SK-N-SH (cell line): ENCODE data around the gene GALE. TPM values are rescaled to one million over a fixed set of nuclear protein-coding genes. Genes with fewer than 3 reads are reported as not detected.
A peak's percentile ranks its signal among the peaks of the same experiment; 100 is the strongest.

ENCODE experiments used
- CTCF ChIA-PET: fragments of 300-600, 350-600 bp; formaldehyde crosslinking; extraction: SDS; loops from one replicate; lab custom pipeline; 2021; lab: Yijun Ruan, JAX
- POLR2A ChIA-PET: fragments of 350-600 bp; sonication (Branson Sonifier 250); formaldehyde crosslinking; extraction: SDS; loops from one replicate; lab custom pipeline; 2020; ENCODE audit warnings: antibody characterized with exemption, inconsistent platforms; lab: Yijun Ruan, JAX
- DNase-seq: peaks from one replicate; pipeline ENCODE4 v3.0.0; 2012
- H2AFZ ChIP-seq: fragments of 200-600 bp; sonication (generic); 2 replicates; pipeline ENCODE4 v1.8.1; 2016; ENCODE audit warnings: antibody characterized with exemption, mild to moderate bottlenecking, low read depth
- H3F3A ChIP-seq: fragments of 200-600 bp; sonication (generic); replicated peaks from 2 replicates; pipeline ENCODE3; 2016; ENCODE audit warnings: antibody characterized with exemption, mild to moderate bottlenecking; ENCODE audit not compliant: insufficient read depth
- H3K27ac ChIP-seq, 2 experiments: fragments of 200-500 bp in 1 of 2; fragments of 200-600 bp in 1 of 2; sonication (Bioruptor generic) in 1 of 2; sonication (generic), shearing (Covaris generic) in 1 of 2; 2 replicates each; pipeline versions ENCODE4 v1.5.1 to v1.6.1; 2014 to 2016; ENCODE audit warnings: low read depth in 2 of 2, inconsistent platforms in 1 of 2, low read length in 1 of 2, mild to moderate bottlenecking in 1 of 2, mixed read lengths in 1 of 2
- H3K27me3 ChIP-seq: fragments of 200-600 bp; sonication (generic), shearing (Covaris generic); 2 replicates; pipeline ENCODE4 v1.6.1; 2016; ENCODE audit warnings: mixed run types; ENCODE audit not compliant: insufficient read depth
- H3K36me3 ChIP-seq, 2 experiments: fragments of 200-500 bp in 1 of 2; fragments of 200-600 bp in 1 of 2; sonication (Bioruptor generic) in 1 of 2; sonication (generic) in 1 of 2; replicated peaks in 1 of 2; 2 replicates each; pipeline versions ENCODE3 to v1.5.1; 2014 to 2016; ENCODE audit warnings: low read length in 1 of 2, mild to moderate bottlenecking in 1 of 2; ENCODE audit not compliant: insufficient read depth in 2 of 2, control insufficient read depth in 1 of 2
- H3K4me1 ChIP-seq, 2 experiments: fragments of 200-500 bp in 1 of 2; fragments of 200-600 bp in 1 of 2; sonication (Bioruptor generic) in 1 of 2; sonication (generic), shearing (Covaris generic) in 1 of 2; 2 replicates each; pipeline versions ENCODE4 v1.5.1 to v1.6.1; 2014 to 2016; ENCODE audit warnings: low read depth in 1 of 2, low read length in 1 of 2, mixed run types in 1 of 2; ENCODE audit not compliant: insufficient read depth in 2 of 2, control insufficient read depth in 1 of 2
- H3K4me2 ChIP-seq: fragments of 200-600 bp; sonication (generic), shearing (Covaris generic); 2 replicates; pipeline ENCODE4 v1.6.1; 2017; ENCODE audit warnings: mixed run types
- H3K4me3 ChIP-seq, 2 experiments: fragments of 200-500 bp in 1 of 2; fragments of 200-600 bp in 1 of 2; sonication (Bioruptor generic) in 1 of 2; sonication (generic), shearing (Covaris generic) in 1 of 2; 2 replicates each; pipeline versions ENCODE4 v1.5.1 to v1.8.1; 2014 to 2016; ENCODE audit warnings: low read depth in 2 of 2, inconsistent platforms in 1 of 2, low read length in 1 of 2, mild to moderate bottlenecking in 1 of 2, mixed read lengths in 1 of 2, moderate library complexity in 1 of 2
- H3K79me2 ChIP-seq: fragments of 200-600 bp; sonication (generic); 2 replicates; pipeline ENCODE4 v1.8.1; 2017; ENCODE audit warnings: mild to moderate bottlenecking; ENCODE audit not compliant: insufficient read depth
- H3K9ac ChIP-seq: fragments of 200-600 bp; sonication (generic); 2 replicates; pipeline ENCODE4 v1.6.1; 2017; ENCODE audit warnings: mixed run types
- H3K9me2 ChIP-seq: fragments of 200-600 bp; sonication (generic); 2 replicates; pipeline ENCODE4 v1.6.1; 2017; ENCODE audit warnings: mixed run types
- H3K9me3 ChIP-seq: fragments of 200-600 bp; sonication (generic); 2 replicates; pipeline ENCODE4 v1.6.1; 2017; ENCODE audit warnings: mixed run types, mild to moderate bottlenecking, moderate library complexity
- H4K20me1 ChIP-seq: fragments of 200-600 bp; sonication (generic); 2 replicates; pipeline ENCODE4 v1.6.1; 2017; ENCODE audit warnings: mild to moderate bottlenecking, mixed run types; ENCODE audit not compliant: insufficient read depth
- FOXM1 ChIP-seq: IDR thresholded peaks from 2 replicates; pipeline ENCODE4 v1.4.0; 2012; ENCODE audit warnings: low read depth, mild to moderate bottlenecking
- RAD21 ChIP-seq: IDR thresholded peaks from 2 replicates; pipeline ENCODE4 v1.6.1; 2012; ENCODE audit warnings: mild to moderate bottlenecking, low read length
- TCF12 ChIP-seq: IDR thresholded peaks from 2 replicates; pipeline ENCODE4 v1.4.0; 2012
- WGBS: methylation state at CpG from one replicate; pipeline ENCODE4 v1.1.6; 2017; ENCODE audit warnings: low lambda C conversion rate; 5-methylcytosine and 5-hydroxymethylcytosine counted together
- polyA plus RNA-seq, 3 experiments: library from polyadenylated mRNA; depleted of rRNA; stranded (reverse); fragments of >200 nt; gene quantifications; 2 replicates each; pipeline ENCODE4 v1.2.3, GENCODE V29; 2012
- TF ChIP-seq, protein P1 (sequence below): fragments of 200-600 bp; sonication (generic); IDR thresholded peaks from 2 replicates; pipeline ENCODE4 v1.6.1; 2017; ENCODE audit warnings: antibody characterized with exemption, mild to moderate bottlenecking, moderate library complexity
- TF ChIP-seq, protein P2 (sequence below): fragments of 150-350 bp; IDR thresholded peaks from 2 replicates; pipeline ENCODE4 v1.6.1; 2016; ENCODE audit warnings: mild to moderate bottlenecking, low read depth, low read length

GALE gene
- polyA plus RNA-seq, 1 of the 3 experiments (the other 2 are of a cell fraction) = 71.7 TPM

DNA sequence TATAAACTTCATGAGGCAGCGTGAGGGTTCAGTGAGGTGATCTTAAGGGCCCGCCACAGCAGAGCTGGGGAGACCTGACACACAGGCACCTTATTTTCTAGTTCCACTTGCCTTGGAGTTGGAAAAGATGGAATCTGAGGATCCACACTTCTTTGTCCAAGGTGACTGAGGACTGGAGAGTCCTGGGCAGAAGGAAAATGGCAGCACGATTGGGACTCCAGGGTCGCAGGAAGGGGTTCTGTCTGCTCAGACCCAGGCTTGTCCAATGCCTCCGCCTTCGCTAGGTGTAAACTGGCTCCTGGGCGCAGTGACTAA is 1.3 kb downstream of the GALE start (continued):
- TF ChIP-seq RAD21 = no peak
- TF ChIP-seq, all 33 proteins: peak for 0

- CTCF ChIA-PET = interaction anchor here (1.1 to 5.7 kb wide), 6 partner anchors 11 to 161 kb away, joined by 3 to 47 read pairs (median 4); partner anchors contain the start of gene RPL11
- H3K27ac ChIP-seq = peak overlapping the region in 1 of 2 experiments; percentile 73; a peak in 2 of 4 replicates
Observed at GRCh38 chr1:23798662-23799142, 1.9 kb downstream of the GALE start.

DNA sequence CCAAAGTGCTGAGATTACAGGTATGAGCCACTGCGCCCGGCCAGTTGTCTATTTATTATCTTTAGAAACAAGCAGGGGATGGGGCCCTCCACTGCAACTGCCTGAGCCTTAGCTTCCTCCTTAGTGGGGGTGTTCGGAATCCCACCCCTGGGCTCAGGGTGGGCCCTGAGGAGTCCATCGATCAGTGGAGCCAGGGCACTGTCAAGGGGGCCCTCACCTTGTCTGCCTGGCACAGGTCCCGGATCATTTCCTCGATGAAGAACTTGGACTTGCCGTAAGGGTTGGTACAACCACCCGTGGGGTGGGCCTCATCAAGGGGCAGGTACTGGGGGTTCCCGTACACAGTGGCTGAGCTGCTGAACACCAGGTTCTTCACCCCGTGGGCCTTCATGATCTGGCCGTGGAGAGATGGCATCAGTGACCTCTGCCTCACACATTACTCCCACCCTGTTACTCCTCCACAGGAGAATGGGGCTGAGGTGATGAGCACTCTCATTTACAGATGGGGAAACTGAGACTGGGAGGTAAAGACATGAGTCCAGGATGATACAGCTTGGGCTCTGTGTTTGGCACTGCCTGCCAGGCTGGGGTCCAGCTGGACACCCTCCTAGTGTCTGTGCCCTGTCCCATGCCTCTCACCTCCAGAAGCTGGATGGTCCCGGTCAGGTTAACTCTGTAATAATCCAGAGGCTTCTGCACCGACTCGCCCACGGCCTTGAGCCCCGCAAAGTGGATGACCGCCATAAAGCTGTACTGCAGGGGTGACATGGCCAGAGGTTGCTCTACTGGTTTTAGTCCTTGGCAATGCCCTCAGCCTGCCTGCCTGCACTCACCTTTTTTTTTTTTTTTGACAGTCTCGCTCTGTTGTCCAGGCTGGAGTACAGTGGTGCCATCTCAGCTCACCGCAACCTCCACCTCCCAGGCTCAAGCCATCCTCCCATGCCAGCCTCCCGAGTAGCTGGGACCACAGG is 2.8 kb downstream of the GALE start:
- ChIA-PET POLR2A (no interaction called here), CTCF (interaction anchor here (1.1 to 5.7 kb wide), 6 partner anchors 10 to 119 kb away, joined by 3 to 47 read pairs (median 6); partner anchors contain the start of genes FUCA1 and RPL11)

More at GRCh38 chr1:23798662-23799142, 1.9 kb downstream of the GALE start:
- POLR2A ChIA-PET = interaction anchor here (3.6 kb wide), 1 partner anchor 21 kb away, joined by 24 read pairs; the partner anchor contains the start of gene PITHD1
- DNase-seq = peak; percentile 45
- Histone ChIP-seq H4K20me1 (no peaks in the 10 kb centered on the region), H3K4me1 (peaks cover 5 to 30% of the 10 kb centered on the region in 2 experiments; a peak in 1 of 4 replicates), H3F3A (peaks cover 15% of the 10 kb centered on the region), H3K36me3 (peaks cover 5 to 36% of the 10 kb centered on the region in 2 experiments), H3K79me2 (no peaks in the 10 kb centered on the region; the same call in 1 of the 2 replicates), H3K27me3 (no peaks in the 10 kb centered on the region), H3K9me3 (no peaks in the 10 kb centered on the region)
- TF ChIP-seq FOXM1 = no peak
- TF ChIP-seq, protein P1, sequence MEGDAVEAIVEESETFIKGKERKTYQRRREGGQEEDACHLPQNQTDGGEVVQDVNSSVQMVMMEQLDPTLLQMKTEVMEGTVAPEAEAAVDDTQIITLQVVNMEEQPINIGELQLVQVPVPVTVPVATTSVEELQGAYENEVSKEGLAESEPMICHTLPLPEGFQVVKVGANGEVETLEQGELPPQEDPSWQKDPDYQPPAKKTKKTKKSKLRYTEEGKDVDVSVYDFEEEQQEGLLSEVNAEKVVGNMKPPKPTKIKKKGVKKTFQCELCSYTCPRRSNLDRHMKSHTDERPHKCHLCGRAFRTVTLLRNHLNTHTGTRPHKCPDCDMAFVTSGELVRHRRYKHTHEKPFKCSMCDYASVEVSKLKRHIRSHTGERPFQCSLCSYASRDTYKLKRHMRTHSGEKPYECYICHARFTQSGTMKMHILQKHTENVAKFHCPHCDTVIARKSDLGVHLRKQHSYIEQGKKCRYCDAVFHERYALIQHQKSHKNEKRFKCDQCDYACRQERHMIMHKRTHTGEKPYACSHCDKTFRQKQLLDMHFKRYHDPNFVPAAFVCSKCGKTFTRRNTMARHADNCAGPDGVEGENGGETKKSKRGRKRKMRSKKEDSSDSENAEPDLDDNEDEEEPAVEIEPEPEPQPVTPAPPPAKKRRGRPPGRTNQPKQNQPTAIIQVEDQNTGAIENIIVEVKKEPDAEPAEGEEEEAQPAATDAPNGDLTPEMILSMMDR = peak; percentile 33; the same call in 1 of the 2 replicates
- TF ChIP-seq, all 33 proteins: peak for 1
- Histone ChIP-seq H3K9me2 (no peaks in the 10 kb centered on the region), H3K4me3 (no peak overlapping the region; a peak in 1 of 4 replicates), H3K9ac (no peak overlapping the region), H2AFZ (no peak overlapping the region), H3K4me2 (peak overlapping the region; percentile 100; the same call in 1 of the 2 replicates)
- 81% methylated on average over 5 of the region's 12 CpGs for WGBS

More for the DNA sequence above, 2.8 kb downstream of the GALE start:
- Histone ChIP-seq H2AFZ (no peak overlapping the region), H3K4me3 (no peak overlapping the region), H3K9me3 (no peaks in the 10 kb centered on the region), H3K4me2 (no peak overlapping the region), H4K20me1 (no peaks in the 10 kb centered on the region), H3K36me3 (peaks cover 11 to 44% of the 10 kb centered on the region in 2 experiments), H3F3A (peaks cover 12% of the 10 kb centered on the region), H3K27me3 (no peaks in the 10 kb centered on the region), H3K79me2 (peaks cover 8% of the 10 kb centered on the region), H3K27ac (no peak overlapping the region), H3K9me2 (no peaks in the 10 kb centered on the region), H3K4me1 (peaks cover 5 to 38% of the 10 kb centered on the region in 2 experiments; a peak in 1 of 4 replicates), H3K9ac (no peak overlapping the region)
- WGBS = 99% methylated on average over 10 of the region's 20 CpGs
- no peak for TF ChIP-seq TCF12
- TF ChIP-seq, protein P2, sequence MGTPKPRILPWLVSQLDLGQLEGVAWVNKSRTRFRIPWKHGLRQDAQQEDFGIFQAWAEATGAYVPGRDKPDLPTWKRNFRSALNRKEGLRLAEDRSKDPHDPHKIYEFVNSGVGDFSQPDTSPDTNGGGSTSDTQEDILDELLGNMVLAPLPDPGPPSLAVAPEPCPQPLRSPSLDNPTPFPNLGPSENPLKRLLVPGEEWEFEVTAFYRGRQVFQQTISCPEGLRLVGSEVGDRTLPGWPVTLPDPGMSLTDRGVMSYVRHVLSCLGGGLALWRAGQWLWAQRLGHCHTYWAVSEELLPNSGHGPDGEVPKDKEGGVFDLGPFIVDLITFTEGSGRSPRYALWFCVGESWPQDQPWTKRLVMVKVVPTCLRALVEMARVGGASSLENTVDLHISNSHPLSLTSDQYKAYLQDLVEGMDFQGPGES = no peak
- no peak for DNase-seq
